ENCODE measurements around the gene CFAP157. TPM values are rescaled to one million over a fixed set of nuclear protein-coding genes. Genes with fewer than 3 reads are reported as not detected.

CFAP157 gene
- total RNA-seq = 3.0 TPM

DNA sequence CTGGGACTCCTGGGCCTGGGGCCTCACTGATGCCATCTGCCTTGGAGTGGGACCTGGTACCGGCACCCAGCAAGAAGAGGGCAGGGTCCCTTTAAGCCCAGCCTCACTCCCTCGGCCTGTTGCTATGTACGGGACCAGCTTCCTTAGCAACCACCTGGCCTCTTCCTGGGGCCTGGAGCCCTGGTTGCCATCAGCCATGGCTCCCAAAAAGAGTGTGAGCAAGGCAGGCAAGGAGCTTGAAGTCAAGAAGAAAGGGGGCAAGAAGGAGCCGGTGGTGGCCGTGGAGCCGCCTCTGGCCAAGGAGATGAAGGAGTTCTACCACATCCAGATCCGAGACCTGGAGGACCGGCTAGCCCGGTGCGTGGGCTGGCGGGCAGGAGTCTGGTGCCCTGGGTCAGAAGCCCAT, at the start of gene CFAP157:
Gene CFAP157, plus strand, starts transcription at position 153 of the 406 bp plus-strand sequence. Its CDS starts 44 bp downstream, at position 197.

DNA sequence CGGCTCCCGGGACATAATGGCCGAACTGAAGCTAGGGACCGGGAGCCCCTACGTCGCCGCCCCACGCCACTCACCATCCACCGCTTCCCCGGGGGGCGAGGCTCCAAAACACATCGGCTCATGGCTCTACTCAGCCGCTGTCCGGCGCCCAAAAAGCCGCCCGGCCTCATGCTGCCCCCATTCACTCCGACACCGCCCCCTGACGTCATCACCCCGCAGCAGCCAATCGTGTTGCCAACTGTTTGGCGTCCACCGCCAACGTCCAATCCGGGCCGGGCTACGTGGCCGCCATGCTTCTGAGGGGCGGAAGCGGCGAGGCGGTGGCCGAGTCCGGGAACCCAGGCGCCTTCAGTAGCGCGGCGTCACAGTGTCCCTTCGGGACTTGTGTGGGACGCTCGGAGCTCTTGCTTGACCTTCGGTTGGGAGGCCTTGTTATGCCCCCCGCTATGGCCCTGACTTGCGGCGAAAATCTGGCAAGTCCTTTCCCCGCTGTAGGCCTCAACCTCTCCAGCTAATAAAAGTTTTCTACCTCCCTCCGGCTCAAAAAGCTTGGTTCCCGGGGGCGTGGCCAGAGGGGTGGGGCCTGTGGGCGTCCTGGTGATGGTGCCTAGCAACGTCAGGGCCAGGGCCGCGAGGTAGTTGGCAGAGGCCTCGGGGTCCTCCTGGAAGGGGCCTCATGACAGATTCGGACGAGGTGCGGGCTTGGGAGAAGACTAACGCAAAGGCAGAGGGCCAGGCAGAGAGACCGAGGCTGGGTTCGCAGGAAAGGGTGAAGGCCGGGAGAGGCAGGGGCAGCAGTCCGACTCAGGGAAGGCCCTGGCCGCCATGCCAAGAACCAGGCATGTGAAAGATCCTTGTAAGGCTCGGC, 8.9 kb downstream of the CFAP157 start, which contains the start of the genes PTRH1 and TTC16:
Gene PTRH1, minus strand, starts transcription at position 194 of the 868 bp plus-strand sequence. Its CDS starts 24 bp downstream, at position 170.
Gene TTC16, plus strand, starts transcription at position 610 of the 868 bp plus-strand sequence. Its CDS starts 67 bp downstream, at position 677.

DNA sequence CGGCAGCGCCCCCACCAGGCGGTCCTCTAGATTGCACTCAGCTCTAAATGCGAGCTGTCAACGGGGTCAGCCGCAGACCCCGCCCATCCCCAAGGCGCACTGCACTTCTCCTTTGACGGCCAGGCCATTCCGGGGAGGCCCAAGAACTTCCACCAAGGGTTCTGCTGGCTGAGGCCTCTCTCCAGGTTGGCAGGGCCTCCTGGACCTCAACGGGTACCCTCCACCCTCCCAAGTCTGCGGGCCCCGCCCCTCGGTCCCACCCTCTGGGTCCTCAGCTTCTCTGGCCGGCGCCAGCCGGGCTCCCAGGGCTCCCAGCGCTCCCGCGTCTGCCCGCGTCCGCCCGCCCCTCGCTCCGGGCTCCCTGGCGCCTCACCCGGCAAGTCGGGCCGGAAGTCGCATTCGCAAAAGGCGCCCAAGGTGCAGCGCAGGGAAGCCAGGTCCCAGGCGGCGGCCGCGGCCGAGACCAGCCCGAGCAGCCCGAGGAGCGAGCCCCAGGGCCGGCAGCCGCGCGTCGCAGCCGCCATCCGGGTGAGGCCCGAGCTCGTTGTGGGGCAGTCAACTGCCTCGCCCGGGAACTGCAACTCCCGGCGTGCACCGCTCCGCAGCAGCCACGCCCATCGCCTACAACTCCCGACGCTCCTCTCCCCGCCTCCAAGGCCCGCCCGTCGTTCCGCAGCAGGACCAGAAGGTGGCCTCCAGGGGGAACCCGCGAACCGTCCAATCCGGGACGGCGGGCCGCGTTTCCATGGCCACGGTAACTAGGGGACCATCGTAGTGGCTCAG, 28.1 kb downstream of the CFAP157 start, which contains the start of gene TOR2A:
Gene TOR2A, minus strand, starts transcription at position 548 of the 783 bp plus-strand sequence. Its CDS starts 24 bp downstream, at position 524.

Other genes with a start within 250 kb of the CFAP157 start
- gene STXBP1, start 94.7 kb upstream of the CFAP157 start, total RNA-seq = 119 TPM
- 11.1 TPM for gene PTRH1, start 8.7 kb downstream of the CFAP157 start, total RNA-seq
- 0.23 TPM for gene TTC16, start 9.1 kb downstream of the CFAP157 start, total RNA-seq
- 9.9 TPM for gene TOR2A, start 28.3 kb downstream of the CFAP157 start, total RNA-seq
- gene SH2D3C, start 71.7 kb downstream of the CFAP157 start, total RNA-seq = 9.2 TPM
- gene CDK9, start 79.0 kb downstream of the CFAP157 start, total RNA-seq = 48.2 TPM
- gene FPGS, start 95.9 kb downstream of the CFAP157 start, total RNA-seq = 17.3 TPM
- gene ENG, start 147.7 kb downstream of the CFAP157 start, total RNA-seq = 1.8 TPM
- 68.7 TPM for gene AK1, start 170.7 kb downstream of the CFAP157 start, total RNA-seq
- 46.4 TPM for gene ST6GALNAC6, start 192.6 kb downstream of the CFAP157 start, total RNA-seq
- gene ST6GALNAC4, start 210.1 kb downstream of the CFAP157 start, total RNA-seq = 9.9 TPM
- gene PIP5KL1, start 223.8 kb downstream of the CFAP157 start, total RNA-seq = 11.5 TPM
- 15.5 TPM for gene DPM2, start 230.9 kb downstream of the CFAP157 start, total RNA-seq

All from diencephalon (tissue), 1 donor.